ENCODE measurements around the gene CCDC200.
A peak's percentile ranks its signal among the peaks of the same experiment; 100 is the strongest.
"Not testable (repeated sequence)": the region's sequence is repeated elsewhere in the genome, so short reads cannot be mapped to it uniquely, and the experiment has no call there.

The CCDC200 gene

DNA sequence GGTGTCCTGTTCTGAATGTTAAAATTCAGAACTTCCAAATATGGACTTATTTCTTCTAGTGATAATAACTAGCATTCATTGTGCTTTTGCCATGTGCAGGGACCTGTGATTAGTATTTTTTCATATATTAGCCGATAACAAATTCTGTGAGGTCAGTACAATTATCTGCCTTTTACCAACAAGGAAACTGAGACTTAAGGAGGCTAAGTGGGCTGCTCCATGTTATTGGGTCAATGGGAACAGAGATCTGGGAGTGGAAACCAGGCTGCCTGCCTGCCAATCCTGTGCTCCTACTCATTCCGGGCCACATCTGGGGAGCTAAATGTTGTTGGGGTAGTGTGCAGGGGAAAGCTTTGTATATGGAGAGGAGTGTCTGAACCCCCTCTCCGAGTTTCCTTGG, 13.1 kb downstream of the CCDC200 start:
- no peak for DNase-seq

DNA sequence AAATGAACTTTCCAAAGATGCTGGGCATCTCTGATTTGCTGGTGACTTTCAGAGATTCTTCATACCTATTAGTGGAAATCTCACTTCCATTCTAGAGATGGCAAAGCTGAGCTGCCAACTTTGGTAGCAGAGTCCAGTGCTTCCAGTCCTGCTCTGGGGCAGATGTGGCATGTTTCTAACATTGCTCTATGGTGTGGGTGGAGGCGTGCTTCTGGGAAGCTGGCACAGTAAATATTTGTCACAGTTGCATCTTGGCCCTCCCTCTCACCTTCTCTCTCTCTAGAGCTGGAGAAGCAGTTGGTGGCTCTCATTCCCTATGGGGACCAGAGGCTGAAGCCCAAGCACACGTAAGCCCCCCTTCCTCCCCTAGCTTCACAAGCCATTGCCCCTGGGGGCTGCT, 14.9 kb downstream of the CCDC200 start:
- no peak for DNase-seq

DNA sequence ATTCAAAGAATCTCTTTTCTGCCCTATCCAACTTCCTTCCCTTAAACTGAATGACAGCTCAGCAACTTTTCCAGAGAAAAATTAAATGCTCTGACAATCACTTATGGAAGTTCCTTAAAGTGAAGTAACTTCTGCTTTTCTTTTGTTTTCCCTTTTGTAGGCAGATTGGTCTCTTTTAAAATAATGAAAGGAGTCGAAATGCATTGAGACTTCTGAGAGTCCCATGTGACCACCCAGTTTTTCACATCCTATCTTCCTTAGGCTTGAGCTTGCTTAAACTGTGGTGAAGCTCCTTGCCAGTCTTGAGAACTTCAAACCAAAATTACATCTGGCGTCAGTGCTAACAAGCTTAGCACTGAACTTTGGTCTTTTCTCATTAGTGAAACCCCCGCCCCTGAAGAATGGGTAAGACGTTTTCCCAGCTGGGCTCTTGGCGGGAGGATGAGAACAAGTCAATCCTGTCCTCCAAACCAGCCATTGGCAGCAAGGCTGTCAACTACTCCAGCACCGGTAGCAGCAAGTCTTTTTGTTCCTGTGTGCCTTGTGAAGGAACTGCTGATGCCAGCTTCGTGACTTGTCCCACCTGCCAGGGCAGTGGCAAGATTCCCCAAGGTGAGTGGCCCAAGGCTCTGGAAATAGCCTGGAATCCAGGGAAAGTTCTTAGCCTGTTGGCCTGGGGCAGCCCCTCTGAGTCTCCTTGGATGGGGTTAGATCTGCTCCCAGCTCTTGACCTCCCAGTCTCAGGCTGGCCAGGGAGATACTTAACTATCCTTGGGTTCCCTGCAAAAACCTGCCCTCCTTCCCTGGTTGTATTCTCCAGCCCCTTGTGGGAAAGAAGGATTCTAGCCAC, 15.6 kb downstream of the CCDC200 start:
- peak; percentile 71 for DNase-seq

DNA sequence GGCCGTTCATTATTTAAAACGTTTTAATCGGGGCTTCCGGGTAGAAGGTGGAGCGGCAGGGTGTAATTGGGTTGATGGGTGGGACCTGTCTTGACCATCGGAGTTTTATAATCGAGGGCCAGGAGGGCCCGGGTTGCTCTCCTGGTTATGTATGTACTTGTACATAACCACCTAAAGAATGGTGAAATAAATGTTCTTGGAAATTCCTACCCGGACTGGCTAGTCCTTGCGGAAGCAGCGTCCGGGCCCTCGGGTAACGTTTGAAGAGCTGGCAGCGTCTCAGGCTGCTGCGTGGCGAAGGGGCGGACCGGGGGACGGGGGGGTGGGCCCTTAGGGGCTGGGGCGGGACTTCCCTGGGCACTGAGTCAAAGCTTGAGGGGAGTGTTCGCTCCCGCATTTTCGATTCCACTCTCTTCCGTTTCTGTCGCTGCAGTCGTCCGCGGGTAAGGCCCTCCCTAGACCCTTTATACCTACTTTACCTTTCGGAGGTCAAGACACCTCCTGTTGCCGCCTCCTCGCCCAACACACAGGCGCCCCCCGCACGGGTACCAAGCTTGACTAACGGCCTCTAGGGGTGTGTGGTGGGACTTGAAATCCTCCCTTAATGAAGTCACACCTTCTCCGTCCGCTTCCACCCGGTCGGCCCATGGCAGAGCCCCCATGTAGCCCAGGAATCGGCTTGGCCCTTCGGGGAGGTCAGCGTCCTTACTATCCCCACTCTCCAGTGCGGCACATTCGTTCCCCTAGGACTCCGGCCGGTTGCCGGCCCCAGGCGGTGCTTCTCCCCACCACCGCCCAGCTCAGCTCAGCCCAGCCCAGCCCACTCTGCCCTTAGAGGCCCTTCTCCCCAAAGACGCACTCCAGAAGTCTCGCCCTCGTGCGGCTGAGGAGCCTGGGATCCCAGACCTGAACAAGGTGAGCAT, 16.7 kb downstream of the CCDC200 start, which contains the start of gene TMEM106A:
TSS of gene TMEM106A (plus strand) at position 396 of the 923 bp plus-strand sequence. CDS start 1,167 bp downstream, outside the sequence.
- DNase-seq, result peak; percentile 86

DNA sequence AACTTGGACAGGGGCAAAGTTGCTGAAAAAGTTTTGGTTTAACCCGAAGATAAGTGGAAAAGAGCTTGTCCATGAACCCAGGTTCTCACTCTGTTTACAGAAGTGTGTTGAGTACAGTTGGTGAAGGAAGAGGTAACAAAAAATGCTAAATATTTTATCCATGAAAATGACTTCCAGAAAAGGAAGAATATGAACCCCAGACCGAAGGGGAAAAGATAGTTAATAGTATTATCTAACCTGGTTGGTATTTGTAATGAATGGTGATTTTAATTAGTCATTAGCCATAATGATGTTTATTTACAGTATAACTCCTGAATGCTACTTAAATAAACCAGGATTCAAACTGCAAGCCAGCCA, 17.3 kb downstream of the CCDC200 start:
- DNase-seq, result peak; percentile 57

- no peak for DNase-seq
Observed at GRCh38 chr17:43210576-43210975, 17.8 kb downstream of the CCDC200 start.

- DNase-seq, result not testable (repeated sequence)
Observed at GRCh38 chr17:43203013-43203412, 25.4 kb downstream of the CCDC200 start.

GRCh38 chr17:43200127-43200526, 28.3 kb downstream of the CCDC200 start:
- DNase-seq, result no peak

DNA sequence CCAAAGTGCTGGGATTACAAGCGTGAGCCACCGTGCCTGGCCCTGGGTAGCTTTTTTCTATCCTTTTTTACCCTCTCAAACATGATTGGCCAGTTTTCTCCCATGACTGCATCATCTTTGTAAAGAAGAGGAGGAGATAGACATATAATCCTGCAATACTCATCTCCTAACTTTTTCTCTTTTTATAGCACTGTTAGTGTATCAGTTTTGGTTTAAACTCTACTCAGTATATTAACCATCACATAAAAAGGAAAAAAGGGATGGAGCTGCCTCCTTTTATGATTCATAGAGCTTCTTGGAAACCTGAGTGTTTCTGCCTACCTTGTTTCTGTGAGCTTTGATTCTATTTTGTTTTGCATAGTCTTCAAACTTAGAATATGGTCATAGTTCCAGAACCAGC, 28.8 kb downstream of the CCDC200 start:
- DNase-seq, result no peak

- no peak for DNase-seq
Observed at GRCh38 chr17:43193251-43193650, 35.2 kb downstream of the CCDC200 start.

- not testable (repeated sequence) for DNase-seq
Observed at GRCh38 chr17:43186656-43187055, 41.8 kb downstream of the CCDC200 start.

DNA sequence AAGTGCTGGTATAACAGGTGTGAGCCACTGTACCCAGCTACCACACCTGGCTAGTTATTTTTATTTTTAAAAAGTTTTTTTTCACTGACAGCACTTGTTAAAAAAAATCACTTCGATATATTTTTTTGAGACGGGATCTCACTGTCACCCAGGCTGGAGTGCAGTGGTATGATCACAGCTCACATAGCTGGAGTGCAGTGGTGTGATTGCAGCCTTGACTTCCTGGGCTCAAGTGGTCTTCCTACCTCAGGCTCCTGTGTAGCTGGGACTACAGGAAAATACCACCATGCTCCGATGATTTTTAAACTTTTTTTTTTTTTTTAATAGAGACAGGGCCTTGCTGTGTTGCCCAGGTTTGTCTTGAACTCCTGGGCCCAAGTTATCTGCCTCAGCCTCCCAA, 44.5 kb downstream of the CCDC200 start:
- no peak for DNase-seq

DNA sequence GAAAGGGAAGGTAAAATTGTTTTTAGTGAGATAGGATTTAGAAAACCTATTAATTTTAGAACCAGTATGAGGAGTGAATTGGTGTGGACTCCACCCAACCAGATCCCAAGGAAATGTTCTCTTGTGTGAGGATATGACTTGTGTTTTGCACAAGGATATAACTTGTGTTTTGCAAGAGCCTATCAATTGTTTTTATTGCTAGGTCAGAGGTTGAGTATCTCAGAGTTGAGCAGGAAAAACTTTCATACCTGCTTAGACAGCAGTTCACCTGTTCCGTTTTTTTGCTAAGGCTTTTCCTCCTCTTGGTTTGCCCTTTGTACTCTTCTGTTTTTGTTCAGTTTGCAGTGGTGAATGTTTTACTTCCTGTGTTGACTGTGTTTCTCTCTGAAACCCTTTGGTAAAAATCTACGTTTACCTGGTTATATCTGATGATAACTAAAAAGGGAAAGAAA, 52.3 kb downstream of the CCDC200 start:
- DNase-seq, result no peak

GRCh38 chr17:43175213-43176118, 53.0 kb downstream of the CCDC200 start:
- DNase-seq, result no peak

DNA sequence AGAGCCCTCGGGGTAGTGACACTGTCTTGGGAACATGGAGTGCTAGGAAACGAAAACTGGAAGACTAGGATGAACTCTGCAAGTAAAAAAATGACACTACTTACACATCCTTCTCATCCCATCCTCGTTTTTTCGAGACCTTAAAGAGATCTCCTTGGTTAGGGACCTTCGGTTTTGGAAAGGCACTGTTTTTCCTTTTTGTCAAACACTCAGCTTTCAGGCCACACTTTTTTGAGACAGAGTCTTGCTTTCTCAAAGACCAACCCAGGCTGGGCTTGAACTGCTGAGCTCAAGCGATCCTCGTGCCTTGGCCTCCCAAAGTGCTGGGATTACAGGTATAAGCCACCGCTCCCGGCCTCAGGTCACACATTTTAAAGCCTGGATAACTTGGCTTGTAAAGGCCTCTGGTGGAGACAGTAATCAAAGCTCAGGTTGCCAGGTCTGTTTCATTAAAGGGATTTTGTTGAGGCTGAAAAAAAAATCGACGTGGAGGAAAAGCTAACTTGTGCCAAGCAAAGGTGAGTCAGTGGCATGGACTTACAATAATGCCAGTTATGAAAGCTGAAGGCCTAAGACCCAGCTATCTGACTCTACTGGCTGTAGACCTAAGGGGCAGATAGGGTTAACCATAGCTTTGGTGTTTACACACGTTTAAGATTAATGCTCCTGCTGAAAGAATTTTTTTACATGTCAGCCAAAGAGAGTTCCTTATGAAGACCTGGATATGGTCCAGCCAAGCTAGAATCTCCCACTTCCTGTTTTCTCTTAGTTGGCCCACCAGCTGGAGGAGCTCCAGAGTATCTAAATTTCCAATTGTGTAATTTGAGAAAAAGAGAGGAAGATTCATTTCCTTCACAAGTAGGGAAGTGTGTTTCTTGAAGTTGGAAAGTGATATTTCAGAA, 56.6 kb downstream of the CCDC200 start:
- peak; percentile 95 for DNase-seq

Data from OCI-M1 (cell line).